Stimulated activated CD8-positive, alpha-beta memory T cell treated with anti-CD3 and anti-CD28 coated beads, Interleukin-4, amount 100 ng/mL, for 1 hour (primary cell): ENCODE results near the gene CAMK1.

Experiments used
- DNase-seq, 2 donors: peaks; one replicate each; pipeline ENCODE4 v3.0.0-alpha.2; 2020; ENCODE audit warnings: low read depth in 2 of 2, low spot score in 1 of 2

Gene CAMK1

GRCh38 chr3:9713142-9713541 lies 56.6 kb downstream of the CAMK1 start:
- no peak for DNase-seq

- DNase-seq: no peak
Measured at GRCh38 chr3:9712415-9712814, 57.3 kb downstream of the CAMK1 start.

DNA sequence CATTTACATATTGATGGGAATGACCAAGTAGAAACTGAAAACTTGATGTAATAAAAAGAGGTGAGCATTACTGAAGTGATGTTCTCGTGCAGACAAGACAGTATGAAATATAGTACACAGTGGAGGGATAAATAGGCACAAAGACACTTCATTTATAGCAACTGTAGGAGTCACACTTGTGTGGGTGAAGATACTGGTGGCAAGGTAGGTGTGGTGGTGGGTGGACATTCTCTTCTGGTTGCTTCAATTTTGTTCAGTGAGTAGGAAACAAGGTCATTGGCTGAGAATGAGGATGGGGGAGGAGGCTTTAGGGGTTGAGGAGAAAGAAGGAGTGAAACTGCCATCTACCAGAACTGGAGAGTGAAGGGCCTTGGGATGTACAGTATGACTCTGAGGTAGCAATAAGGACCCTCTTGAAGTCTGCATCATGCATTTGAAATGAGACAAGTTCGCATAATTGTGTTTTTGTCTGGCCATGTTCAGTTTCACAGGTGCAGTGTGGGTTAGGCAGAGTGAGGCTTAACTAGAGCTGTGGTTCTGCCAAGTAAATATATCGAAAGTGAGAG lies 59.5 kb downstream of the CAMK1 start:
- no peak for DNase-seq
